ENCODE data around the gene FBXW5. TPM values are rescaled to one million over a fixed set of nuclear protein-coding genes. Genes with fewer than 3 reads are reported as not detected.

FBXW5 gene
- total RNA-seq, 1 experiment from 2014 or later, result 62.2 TPM

DNA sequence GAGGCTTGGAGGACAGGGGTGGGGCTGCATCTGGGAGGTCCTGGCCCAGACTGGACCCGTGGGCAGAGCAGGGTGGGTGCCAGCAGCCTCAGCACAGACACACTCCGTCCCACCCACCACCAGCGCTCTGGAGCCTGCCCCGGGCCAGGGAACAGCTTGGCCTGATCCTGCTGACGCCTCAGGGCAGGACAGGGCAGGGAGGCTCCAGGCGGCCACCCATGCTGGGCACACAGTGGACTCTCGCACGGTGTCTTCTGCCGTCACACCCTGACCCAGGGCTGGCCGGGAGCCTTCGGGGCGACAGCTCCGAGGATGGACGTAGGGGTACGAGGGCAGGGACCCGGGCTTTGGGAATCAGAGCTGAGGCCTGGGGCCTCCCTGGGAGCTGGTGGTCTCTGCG, 24.6 kb upstream of the FBXW5 start:
- no CpG with 5 or more reads among the region's 17 CpGs for WGBS (ENCODE audit: extremely low coverage, insufficient read length, low lambda C conversion rate)
- no peak overlapping the region for H3K27ac ChIP-seq (ENCODE audit: insufficient read length, low read depth, low read length)
- no peaks in the 10 kb centered on the region for H3K79me2 ChIP-seq (ENCODE audit: insufficient read depth, low read length)
- no peak overlapping the region for H3K18ac ChIP-seq (ENCODE audit: insufficient read length, low read depth, low read length)
- Mint-ChIP-seq H3K36me3 (ENCODE audit: insufficient read depth in 1 of 3, low read depth in 3 of 3) (no peaks in the 10 kb centered on the region), H3K4me1 (peaks cover 7 to 12% of the 10 kb centered on the region in 2 experiments), H3K27ac (no peak overlapping the region), H3K4me3 (no peak overlapping the region), H3K27me3 (ENCODE audit: low read depth) (peaks cover 16% of the 10 kb centered on the region), H3K9me3 (no peaks in the 10 kb centered on the region)
- no peaks in the 10 kb centered on the region for H3K79me1 ChIP-seq (ENCODE audit: insufficient read depth, low read depth, low read length, poor library complexity, severe bottlenecking)
- no peak overlapping the region for H3K23ac ChIP-seq (ENCODE audit: insufficient read length, low read depth, low read length)
- no peaks in the 10 kb centered on the region for H3K27me3 ChIP-seq (ENCODE audit: insufficient read depth, low read length)
- H3T11ph ChIP-seq (ENCODE audit: low read length), result no peak overlapping the region
- H3K4ac ChIP-seq (ENCODE audit: low read depth, low read length), result no peak overlapping the region
- no peaks in the 10 kb centered on the region for H4K20me1 ChIP-seq (ENCODE audit: control insufficient read depth, insufficient read depth, insufficient read length)
- H2BK12ac ChIP-seq (ENCODE audit: insufficient read length, low read depth, low read length), result no peak overlapping the region
- H4K5ac ChIP-seq (ENCODE audit: insufficient read length, low read depth, low read length), result no peak overlapping the region
- H2BK15ac ChIP-seq (ENCODE audit: low read depth, low read length), result no peak overlapping the region
- no peaks in the 10 kb centered on the region for H3K9me3 ChIP-seq (ENCODE audit: control insufficient read depth, low read depth, low read length)
- peaks cover 2% of the 10 kb centered on the region; the same call in 1 of the 2 replicates for H3K4me1 ChIP-seq (ENCODE audit: insufficient read depth, low read length)
- TF ChIP-seq, protein P1, sequence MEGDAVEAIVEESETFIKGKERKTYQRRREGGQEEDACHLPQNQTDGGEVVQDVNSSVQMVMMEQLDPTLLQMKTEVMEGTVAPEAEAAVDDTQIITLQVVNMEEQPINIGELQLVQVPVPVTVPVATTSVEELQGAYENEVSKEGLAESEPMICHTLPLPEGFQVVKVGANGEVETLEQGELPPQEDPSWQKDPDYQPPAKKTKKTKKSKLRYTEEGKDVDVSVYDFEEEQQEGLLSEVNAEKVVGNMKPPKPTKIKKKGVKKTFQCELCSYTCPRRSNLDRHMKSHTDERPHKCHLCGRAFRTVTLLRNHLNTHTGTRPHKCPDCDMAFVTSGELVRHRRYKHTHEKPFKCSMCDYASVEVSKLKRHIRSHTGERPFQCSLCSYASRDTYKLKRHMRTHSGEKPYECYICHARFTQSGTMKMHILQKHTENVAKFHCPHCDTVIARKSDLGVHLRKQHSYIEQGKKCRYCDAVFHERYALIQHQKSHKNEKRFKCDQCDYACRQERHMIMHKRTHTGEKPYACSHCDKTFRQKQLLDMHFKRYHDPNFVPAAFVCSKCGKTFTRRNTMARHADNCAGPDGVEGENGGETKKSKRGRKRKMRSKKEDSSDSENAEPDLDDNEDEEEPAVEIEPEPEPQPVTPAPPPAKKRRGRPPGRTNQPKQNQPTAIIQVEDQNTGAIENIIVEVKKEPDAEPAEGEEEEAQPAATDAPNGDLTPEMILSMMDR (conservative IDR thresholded peaks at IDR 0.05), result no peak
- no peak overlapping the region for H2BK5ac ChIP-seq (ENCODE audit: insufficient read length, low read length)
- H2BK20ac ChIP-seq (ENCODE audit: low read depth, low read length, poor library complexity, severe bottlenecking), result no peak overlapping the region
- no peak overlapping the region for H3K56ac ChIP-seq (ENCODE audit: insufficient read length, low read depth, low read length)
- H3K23me2 ChIP-seq (ENCODE audit: insufficient read length, low read depth, low read length, poor library complexity, severe bottlenecking), result no peaks in the 10 kb centered on the region
- no peak overlapping the region for H2AFZ ChIP-seq (ENCODE audit: low read length)
- no peak overlapping the region for H2BK120ac ChIP-seq (ENCODE audit: low read depth, low read length, poor library complexity, severe bottlenecking)
- DNase-seq, result no peak
- no peak overlapping the region for H3K4me2 ChIP-seq (ENCODE audit: insufficient read depth, insufficient read length, low read length)
- H2AK5ac ChIP-seq (ENCODE audit: insufficient read length, low read length), result no peak overlapping the region
- no peak overlapping the region for H4K8ac ChIP-seq (replicated peaks; ENCODE audit: insufficient read length, low read depth, low read length)
- H4K91ac ChIP-seq (ENCODE audit: insufficient read length, low read depth, low read length), result no peak overlapping the region
- H3K9ac ChIP-seq (ENCODE audit: extremely low read depth, insufficient read length, low read length), result no peak overlapping the region
- 0 out of 2 replicates have a peak overlapping the region, but pooled peaks have one; percentile 16 for H3K14ac ChIP-seq (ENCODE audit: insufficient read depth, low read length)
